NB4 (cell line): ENCODE measurements around the gene ZNF24.
A peak's percentile ranks its signal among the peaks of the same experiment; 100 is the strongest.

Experiments used
- DNase-seq: peaks from one replicate; pipeline ENCODE4 v3.0.0; 2010; ENCODE audit warnings: low read depth
- H3K4me3 ChIP-seq: one replicate; pipeline ENCODE4 v1.5.1; 2011; ENCODE audit warnings: mild to moderate bottlenecking, low read depth, low read length, moderate library complexity
- MYC ChIP-seq: IDR thresholded peaks from 2 replicates; pipeline ENCODE4 v1.6.1; 2011; ENCODE audit warnings: low read depth, low read length
- POLR2A ChIP-seq: IDR thresholded peaks from 2 replicates; pipeline ENCODE4 v1.6.1; 2011; ENCODE audit warnings: mild to moderate bottlenecking; ENCODE audit not compliant: insufficient read length; ENCODE audit errors: extremely low read depth
- TF ChIP-seq, protein P1 (sequence below): IDR thresholded peaks from one replicate; pipeline ENCODE4 v1.5.1; 2012; ENCODE audit warnings: low read depth, low read length
- TF ChIP-seq, protein P2 (sequence below): IDR thresholded peaks from 2 replicates; pipeline ENCODE4 v1.6.1; 2011; ENCODE audit warnings: low read depth, low read length

ZNF24 gene

DNA sequence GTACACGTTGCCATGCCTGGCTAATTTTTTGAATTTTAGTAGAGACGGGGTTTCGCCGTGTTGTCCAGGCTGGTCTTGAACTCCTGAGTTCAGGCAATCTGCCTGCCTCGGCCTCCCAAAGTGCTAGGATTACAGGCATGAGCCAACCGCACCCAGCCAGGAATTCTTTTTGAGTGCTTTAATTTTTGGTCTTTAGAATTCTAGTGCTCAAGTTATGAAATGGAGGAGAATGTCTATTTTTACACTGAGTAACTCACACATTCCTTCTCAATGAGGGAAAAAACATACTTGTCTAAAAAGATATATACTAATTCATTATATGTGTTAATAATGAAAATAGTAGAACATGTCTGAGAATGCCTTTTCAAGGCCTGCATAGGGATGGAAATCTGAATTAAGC is 24.4 kb upstream of the ZNF24 start:
- no peak for DNase-seq
- TF ChIP-seq, protein P1, sequence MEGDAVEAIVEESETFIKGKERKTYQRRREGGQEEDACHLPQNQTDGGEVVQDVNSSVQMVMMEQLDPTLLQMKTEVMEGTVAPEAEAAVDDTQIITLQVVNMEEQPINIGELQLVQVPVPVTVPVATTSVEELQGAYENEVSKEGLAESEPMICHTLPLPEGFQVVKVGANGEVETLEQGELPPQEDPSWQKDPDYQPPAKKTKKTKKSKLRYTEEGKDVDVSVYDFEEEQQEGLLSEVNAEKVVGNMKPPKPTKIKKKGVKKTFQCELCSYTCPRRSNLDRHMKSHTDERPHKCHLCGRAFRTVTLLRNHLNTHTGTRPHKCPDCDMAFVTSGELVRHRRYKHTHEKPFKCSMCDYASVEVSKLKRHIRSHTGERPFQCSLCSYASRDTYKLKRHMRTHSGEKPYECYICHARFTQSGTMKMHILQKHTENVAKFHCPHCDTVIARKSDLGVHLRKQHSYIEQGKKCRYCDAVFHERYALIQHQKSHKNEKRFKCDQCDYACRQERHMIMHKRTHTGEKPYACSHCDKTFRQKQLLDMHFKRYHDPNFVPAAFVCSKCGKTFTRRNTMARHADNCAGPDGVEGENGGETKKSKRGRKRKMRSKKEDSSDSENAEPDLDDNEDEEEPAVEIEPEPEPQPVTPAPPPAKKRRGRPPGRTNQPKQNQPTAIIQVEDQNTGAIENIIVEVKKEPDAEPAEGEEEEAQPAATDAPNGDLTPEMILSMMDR: no peak
- TF ChIP-seq MYC (no peak), POLR2A (no peak)
- TF ChIP-seq, protein P2, sequence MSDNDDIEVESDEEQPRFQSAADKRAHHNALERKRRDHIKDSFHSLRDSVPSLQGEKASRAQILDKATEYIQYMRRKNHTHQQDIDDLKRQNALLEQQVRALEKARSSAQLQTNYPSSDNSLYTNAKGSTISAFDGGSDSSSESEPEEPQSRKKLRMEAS: no peak
- H3K4me3 ChIP-seq: no peak overlapping the region

DNA sequence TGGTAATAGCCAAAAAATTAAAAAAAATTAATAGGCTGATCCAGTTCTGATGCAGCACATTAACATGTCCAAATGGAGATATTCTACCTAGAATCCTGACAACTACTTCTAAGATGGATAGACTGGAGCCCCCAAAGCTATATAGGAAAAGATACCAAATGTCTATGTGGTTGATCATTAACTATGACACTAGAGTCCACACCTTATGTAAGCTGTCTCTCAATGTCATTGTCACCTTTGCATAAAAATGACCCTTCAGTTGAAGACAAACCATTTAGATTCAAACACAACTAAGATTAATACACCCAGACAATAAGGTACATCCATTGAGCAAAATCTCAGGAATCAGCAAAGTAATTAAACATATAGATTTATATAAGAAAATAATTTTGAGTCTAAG is 18.3 kb upstream of the ZNF24 start:
- DNase-seq: no peak
- H3K4me3 ChIP-seq: no peak overlapping the region
- no peak for TF ChIP-seq MYC
- TF ChIP-seq, protein P2: no peak
- TF ChIP-seq, protein P1: no peak
- no peak for TF ChIP-seq POLR2A

DNA sequence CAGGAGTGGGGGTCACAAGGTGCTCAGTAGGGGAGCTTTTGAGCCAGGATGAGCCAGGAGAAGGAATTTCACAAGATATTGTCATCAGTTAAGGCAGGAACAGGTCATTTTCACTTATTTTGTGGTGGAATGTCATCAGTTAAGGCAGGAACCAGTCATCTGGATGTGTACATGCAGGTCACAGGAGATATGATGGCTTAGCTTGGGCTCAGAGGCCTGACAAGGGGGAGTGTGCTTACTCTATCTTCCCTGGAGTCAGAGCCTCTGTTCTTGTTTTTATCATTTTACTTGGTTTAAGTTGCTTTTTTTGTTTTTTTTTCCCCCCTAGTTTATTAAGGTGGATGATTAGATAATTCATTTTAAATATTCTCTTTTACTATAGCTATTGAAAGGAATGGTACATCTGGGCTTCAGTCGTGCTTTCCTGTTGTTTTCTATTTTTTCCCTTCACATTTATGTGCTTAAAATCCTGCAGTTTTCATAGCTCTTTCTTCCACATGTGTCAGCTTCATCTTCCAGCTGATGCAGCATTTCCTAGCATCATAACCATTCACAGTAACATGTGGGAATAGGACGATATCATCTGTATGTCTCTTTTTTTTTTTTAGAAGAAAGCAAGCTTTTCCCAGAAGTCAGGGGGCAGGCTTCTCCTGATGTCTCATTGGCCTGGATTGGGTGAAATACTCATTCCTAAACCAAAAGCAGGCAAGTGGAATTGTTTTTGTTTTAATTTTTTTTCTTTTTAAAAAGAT is 17.5 kb upstream of the ZNF24 start:
- no peak overlapping the region for H3K4me3 ChIP-seq
- no peak for DNase-seq
- TF ChIP-seq MYC (no peak), POLR2A (no peak)
- TF ChIP-seq, protein P1: no peak
- TF ChIP-seq, protein P2: no peak

DNA sequence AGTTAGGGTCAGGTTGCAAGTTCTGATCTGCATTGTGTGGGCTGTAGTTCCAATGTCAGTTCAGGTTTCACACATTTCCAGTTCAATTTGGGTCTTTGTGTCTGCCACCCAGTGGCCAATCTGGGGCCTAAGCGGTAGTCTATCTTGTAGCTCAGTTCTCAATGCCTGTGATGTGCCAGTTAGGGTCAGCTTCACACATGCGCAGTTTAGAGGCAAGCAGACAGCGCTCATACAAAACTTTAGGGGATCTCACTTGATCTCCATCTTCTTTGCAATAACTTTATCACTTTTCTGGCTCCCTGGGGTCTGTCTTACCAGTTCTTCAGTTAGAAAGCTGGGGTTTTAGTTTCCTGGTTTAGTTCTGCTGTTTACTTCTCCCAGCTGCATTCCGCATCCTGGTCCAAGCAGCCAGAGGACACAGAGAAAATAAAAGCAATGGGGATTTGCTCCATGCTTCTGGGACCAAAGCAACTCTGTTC is 11.0 kb upstream of the ZNF24 start:
- TF ChIP-seq, protein P1: peak; percentile 67
- no peak for TF ChIP-seq MYC
- no peak overlapping the region for H3K4me3 ChIP-seq
- peak; percentile 82 for DNase-seq

DNA sequence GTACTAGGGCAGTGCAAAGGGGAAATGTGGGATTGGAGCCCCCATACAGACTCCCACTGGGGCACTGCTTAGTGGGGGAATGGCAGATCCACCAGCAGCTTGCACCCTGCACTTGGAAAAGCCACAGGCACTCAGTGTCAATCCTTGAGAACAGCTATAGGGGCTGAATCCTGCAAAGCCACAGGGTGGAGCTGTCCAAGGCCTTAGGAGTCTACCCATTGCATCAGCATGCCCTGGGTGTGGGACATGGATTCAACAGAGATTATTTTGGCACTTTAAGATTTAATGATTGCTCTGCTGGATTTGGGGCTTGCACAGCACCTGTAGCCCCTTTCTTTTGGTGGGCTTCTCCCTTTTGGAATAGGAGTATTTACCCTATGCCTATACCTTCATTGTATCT is 8.6 kb upstream of the ZNF24 start:
- no peak for DNase-seq
- TF ChIP-seq, protein P2: no peak
- TF ChIP-seq, protein P1: no peak
- TF ChIP-seq MYC: no peak
- TF ChIP-seq POLR2A: no peak
- no peak overlapping the region for H3K4me3 ChIP-seq

DNA sequence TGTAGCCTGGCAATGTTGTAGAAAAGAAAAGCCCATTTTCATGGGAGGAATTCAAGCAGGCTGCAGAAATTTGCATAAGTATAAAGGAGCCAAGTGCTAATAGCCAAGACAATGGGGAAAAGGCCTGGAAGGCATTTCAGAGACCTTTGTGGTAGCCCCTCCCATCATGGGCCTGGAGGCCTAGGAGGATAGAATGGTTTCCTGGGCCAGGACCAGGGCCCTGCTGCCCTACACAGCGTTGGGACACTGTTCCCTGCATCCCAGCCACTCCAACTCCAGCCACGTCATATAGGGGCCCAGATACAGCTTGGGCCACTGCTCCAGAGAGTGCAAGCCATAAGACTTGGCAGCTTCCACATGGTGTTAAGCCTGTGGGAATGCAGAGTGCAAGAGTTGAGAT is 8.1 kb upstream of the ZNF24 start:
- no peak overlapping the region for H3K4me3 ChIP-seq
- TF ChIP-seq, protein P1: no peak
- TF ChIP-seq MYC (no peak), POLR2A (no peak)
- TF ChIP-seq, protein P2: no peak
- DNase-seq: no peak
